ENCODE measurements around the gene FBLN1.

Gene FBLN1

DNA sequence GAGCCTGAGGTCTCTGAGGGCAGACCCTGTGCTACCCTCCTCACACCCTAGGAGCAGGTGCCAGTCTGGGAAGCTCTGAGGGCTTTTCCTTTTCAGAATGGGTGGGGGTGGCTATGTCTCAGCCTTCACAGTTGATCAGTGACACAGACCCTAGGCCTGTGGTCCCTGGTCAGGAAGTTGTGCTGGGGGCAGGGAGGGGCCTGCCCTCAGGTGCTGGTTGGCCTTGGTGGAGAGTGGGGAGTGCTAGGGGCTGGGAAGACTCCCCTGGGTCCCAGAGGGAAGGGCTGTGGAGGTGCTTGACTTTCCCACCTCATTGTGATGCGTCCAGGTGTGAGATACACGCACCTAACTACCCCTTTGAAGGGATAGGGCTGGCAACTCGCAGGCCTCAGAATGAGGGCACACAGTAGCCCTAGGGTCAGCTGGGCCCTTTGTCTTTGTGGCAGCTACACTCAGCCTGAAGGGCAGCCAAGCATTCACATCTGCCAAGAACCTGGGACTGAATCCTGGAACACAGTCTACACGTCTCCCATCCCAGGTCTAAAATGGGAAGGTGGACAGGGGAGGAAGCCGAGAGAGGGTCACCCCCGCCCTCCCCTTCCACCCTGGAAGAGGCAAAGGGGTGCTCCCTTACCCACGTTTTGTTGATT is 137.7 kb downstream of the FBLN1 start:
- Histone ChIP-seq H3K36me3 (replicated peaks; ENCODE audit: low read depth, low read length) (no peaks in the 10 kb centered on the region), H3K79me2 (ENCODE audit: low read length) (no peaks in the 10 kb centered on the region), H2AFZ (ENCODE audit: low read depth, low read length) (no peak overlapping the region), H3K9me3 (ENCODE audit: insufficient read depth, low read length) (no peaks in the 10 kb centered on the region), H3K4me3 (ENCODE audit: low read length) (no peak overlapping the region), H3K4me1 (ENCODE audit: low read length) (peaks cover 5% of the 10 kb centered on the region; the same call in 1 of the 2 replicates), H3K27ac (ENCODE audit: low read length) (no peak overlapping the region), H3K9ac (ENCODE audit: low read length) (no peak overlapping the region), H3K27me3 (ENCODE audit: low read depth, low read length) (peaks cover 60% of the 10 kb centered on the region), H4K20me1 (ENCODE audit: insufficient read depth, low read length) (no peaks in the 10 kb centered on the region), H3K4me2 (ENCODE audit: low read length) (no peak overlapping the region)
- TF ChIP-seq EZH2phosphoT487 (IDR thresholded peaks at IDR 0.05; ENCODE audit: low read depth): no peak
- TF ChIP-seq, protein P1, sequence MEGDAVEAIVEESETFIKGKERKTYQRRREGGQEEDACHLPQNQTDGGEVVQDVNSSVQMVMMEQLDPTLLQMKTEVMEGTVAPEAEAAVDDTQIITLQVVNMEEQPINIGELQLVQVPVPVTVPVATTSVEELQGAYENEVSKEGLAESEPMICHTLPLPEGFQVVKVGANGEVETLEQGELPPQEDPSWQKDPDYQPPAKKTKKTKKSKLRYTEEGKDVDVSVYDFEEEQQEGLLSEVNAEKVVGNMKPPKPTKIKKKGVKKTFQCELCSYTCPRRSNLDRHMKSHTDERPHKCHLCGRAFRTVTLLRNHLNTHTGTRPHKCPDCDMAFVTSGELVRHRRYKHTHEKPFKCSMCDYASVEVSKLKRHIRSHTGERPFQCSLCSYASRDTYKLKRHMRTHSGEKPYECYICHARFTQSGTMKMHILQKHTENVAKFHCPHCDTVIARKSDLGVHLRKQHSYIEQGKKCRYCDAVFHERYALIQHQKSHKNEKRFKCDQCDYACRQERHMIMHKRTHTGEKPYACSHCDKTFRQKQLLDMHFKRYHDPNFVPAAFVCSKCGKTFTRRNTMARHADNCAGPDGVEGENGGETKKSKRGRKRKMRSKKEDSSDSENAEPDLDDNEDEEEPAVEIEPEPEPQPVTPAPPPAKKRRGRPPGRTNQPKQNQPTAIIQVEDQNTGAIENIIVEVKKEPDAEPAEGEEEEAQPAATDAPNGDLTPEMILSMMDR (IDR thresholded peaks at IDR 0.05; ENCODE audit: low read depth, low read length): no peak

DNA sequence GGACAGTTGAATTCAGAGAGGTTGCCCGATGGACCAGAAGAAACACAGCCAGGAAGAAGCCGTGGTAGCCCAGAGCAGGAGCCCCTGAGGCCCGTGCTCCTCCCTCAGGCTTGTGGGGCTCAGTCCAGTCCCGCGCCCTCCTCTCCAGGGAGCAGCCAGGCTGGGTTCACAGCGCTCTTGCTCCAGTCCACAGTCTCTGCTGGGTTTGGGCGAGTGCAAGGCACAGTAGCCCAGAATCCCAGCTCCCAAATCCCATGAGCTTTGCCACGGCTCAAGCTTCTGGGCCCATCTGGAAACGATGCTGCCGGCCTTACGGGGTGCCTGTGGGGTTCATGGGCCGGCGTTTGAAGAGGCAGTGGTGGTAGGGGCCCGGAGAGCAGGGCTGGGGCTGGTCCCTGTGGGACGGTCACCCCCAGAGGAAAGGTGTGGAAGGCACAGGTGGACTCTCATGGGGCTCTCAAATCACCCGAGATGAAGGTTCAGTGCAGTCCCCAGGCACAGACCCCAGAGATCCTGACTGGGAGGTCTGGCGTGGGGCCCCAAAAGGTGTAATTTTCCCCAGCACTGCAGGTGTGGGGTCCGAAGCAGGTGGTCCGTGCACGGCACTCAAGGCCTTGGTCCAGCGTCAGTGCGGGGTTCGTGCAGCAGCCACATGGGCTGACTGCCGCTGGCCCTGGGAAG is 138.4 kb downstream of the FBLN1 start:
- Histone ChIP-seq H3K27me3 (ENCODE audit: low read depth, low read length) (peaks cover 57% of the 10 kb centered on the region), H3K27ac (ENCODE audit: low read length) (no peak overlapping the region)

DNA sequence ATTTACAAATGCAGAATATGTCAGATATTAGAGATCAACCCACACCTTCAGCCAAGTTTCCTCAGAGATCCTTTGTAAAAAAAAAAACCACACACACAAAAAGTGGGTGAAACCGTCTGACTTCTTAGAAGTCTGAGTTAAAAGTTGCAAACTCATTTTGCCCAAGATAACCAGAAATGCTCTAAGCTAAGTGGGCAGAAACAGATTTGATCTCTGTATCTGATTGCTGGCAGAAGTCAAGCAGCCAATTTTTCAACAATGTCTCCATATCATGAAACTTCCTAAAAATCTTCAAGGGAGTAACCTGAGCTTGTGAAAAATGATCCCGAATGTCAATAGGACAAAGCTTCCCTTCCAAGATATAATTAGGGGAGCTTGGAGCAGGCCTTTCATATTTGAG is 140.3 kb downstream of the FBLN1 start:
- H3K9ac ChIP-seq (ENCODE audit: low read length): no peak overlapping the region
- H3K4me1 ChIP-seq (ENCODE audit: low read length): peaks cover 9% of the 10 kb centered on the region; the same call in 1 of the 2 replicates
- H3K27ac ChIP-seq (ENCODE audit: low read length): no peak overlapping the region
- H2AFZ ChIP-seq (ENCODE audit: low read depth, low read length): no peak overlapping the region
- H3K79me2 ChIP-seq (ENCODE audit: low read length): no peaks in the 10 kb centered on the region
- H3K4me2 ChIP-seq (ENCODE audit: low read length): no peak overlapping the region
- TF ChIP-seq, protein P1 (IDR thresholded peaks at IDR 0.05; ENCODE audit: low read depth, low read length): no peak
- TF ChIP-seq EZH2phosphoT487 (IDR thresholded peaks at IDR 0.05; ENCODE audit: low read depth): no peak
- H3K9me3 ChIP-seq (ENCODE audit: insufficient read depth, low read length): no peaks in the 10 kb centered on the region
- H3K4me3 ChIP-seq (ENCODE audit: low read length): no peak overlapping the region
- peaks cover 43% of the 10 kb centered on the region for H3K27me3 ChIP-seq (ENCODE audit: low read depth, low read length)
- no peaks in the 10 kb centered on the region for H3K36me3 ChIP-seq (replicated peaks; ENCODE audit: low read depth, low read length)
- H4K20me1 ChIP-seq (ENCODE audit: insufficient read depth, low read length): no peaks in the 10 kb centered on the region

More for the DNA sequence above, 138.4 kb downstream of the FBLN1 start:
- peaks cover 9% of the 10 kb centered on the region; the same call in 1 of the 2 replicates for H3K4me1 ChIP-seq (ENCODE audit: low read length)
- no peaks in the 10 kb centered on the region for H3K9me3 ChIP-seq (ENCODE audit: insufficient read depth, low read length)
- no peaks in the 10 kb centered on the region for H4K20me1 ChIP-seq (ENCODE audit: insufficient read depth, low read length)
- no peak overlapping the region for H2AFZ ChIP-seq (ENCODE audit: low read depth, low read length)
- H3K4me3 ChIP-seq (ENCODE audit: low read length): no peak overlapping the region
- H3K4me2 ChIP-seq (ENCODE audit: low read length): no peak overlapping the region
- TF ChIP-seq, protein P1 (IDR thresholded peaks at IDR 0.05; ENCODE audit: low read depth, low read length): no peak
- no peak for TF ChIP-seq EZH2phosphoT487 (IDR thresholded peaks at IDR 0.05; ENCODE audit: low read depth)
- no peak overlapping the region for H3K9ac ChIP-seq (ENCODE audit: low read length)
- H3K36me3 ChIP-seq (replicated peaks; ENCODE audit: low read depth, low read length): no peaks in the 10 kb centered on the region
- no peaks in the 10 kb centered on the region for H3K79me2 ChIP-seq (ENCODE audit: low read length)

DNA sequence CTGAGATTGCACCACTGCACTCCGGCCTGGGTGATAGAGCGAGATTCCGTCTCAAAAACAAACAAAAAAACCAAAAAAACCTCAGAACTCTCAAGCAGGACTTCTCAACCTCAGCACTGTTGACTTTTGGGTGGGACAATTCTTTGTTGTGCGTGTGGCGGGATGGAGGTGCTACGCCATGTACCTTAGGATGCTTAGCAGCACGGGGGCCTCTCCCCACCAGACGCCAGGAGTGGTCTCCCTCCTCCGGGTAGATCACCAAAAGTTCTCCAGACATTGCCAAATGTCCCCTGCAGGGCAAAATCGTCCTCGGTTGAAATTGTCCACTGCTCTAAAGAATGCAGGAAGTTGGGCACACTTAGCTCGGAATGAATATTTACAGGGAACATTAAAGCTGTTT is 142.0 kb downstream of the FBLN1 start:
- Histone ChIP-seq H3K27ac (ENCODE audit: low read length) (no peak overlapping the region), H3K27me3 (ENCODE audit: low read depth, low read length) (peaks cover 33% of the 10 kb centered on the region), H3K9me3 (ENCODE audit: insufficient read depth, low read length) (no peaks in the 10 kb centered on the region), H4K20me1 (ENCODE audit: insufficient read depth, low read length) (no peaks in the 10 kb centered on the region), H3K4me1 (ENCODE audit: low read length) (peaks cover 9% of the 10 kb centered on the region; the same call in 1 of the 2 replicates), H2AFZ (ENCODE audit: low read depth, low read length) (peak overlapping the region; percentile 88), H3K79me2 (ENCODE audit: low read length) (no peaks in the 10 kb centered on the region), H3K9ac (ENCODE audit: low read length) (no peak overlapping the region), H3K4me3 (ENCODE audit: low read length) (peak overlapping the region; percentile 75), H3K36me3 (replicated peaks; ENCODE audit: low read depth, low read length) (no peaks in the 10 kb centered on the region), H3K4me2 (ENCODE audit: low read length) (peak overlapping the region; percentile 72)
- TF ChIP-seq, protein P1 (IDR thresholded peaks at IDR 0.05; ENCODE audit: low read depth, low read length): no peak
- no peak for TF ChIP-seq EZH2phosphoT487 (IDR thresholded peaks at IDR 0.05; ENCODE audit: low read depth)
